T-helper 2 cell treated with Interferon-gamma antibody and Interleukin-4, amounts not matched to agents 5 μg/mL and 100 μg/mL, for 36 hours (primary cell): ENCODE results near the gene SNX21.

Experiments used
- DNase-seq: peaks from one replicate; pipeline ENCODE4 v3.0.0; 2021; ENCODE audit warnings: low spot score
- H3K27ac Mint-ChIP-seq: one replicate; pipeline ENCODE4 v1.8.0; 2021; ENCODE audit warnings: mild to moderate bottlenecking, mixed read lengths
- H3K27me3 Mint-ChIP-seq: one replicate; pipeline ENCODE4 v1.8.0; 2021; ENCODE audit warnings: low read depth, mixed read lengths
- H3K36me3 Mint-ChIP-seq: one replicate; pipeline ENCODE4 v1.8.0; 2021; ENCODE audit warnings: low read depth, mixed read lengths
- H3K4me1 Mint-ChIP-seq: one replicate; pipeline ENCODE4 v1.8.0; 2021; ENCODE audit warnings: low read depth, mixed read lengths
- H3K4me3 Mint-ChIP-seq: one replicate; pipeline ENCODE4 v1.8.0; 2022; ENCODE audit warnings: mild to moderate bottlenecking, moderate library complexity, mixed read lengths
- H3K9me3 Mint-ChIP-seq: one replicate; pipeline ENCODE4 v1.8.0; 2021; ENCODE audit warnings: mixed read lengths

The SNX21 gene

GRCh38 chr20:45850238-45850637 lies 16.6 kb downstream of the SNX21 start:
- Mint-ChIP-seq H3K27ac (no peak overlapping the region), H3K9me3 (no peaks in the 10 kb centered on the region), H3K4me1 (peaks cover 8% of the 10 kb centered on the region), H3K36me3 (peaks cover 28% of the 10 kb centered on the region), H3K27me3 (no peaks in the 10 kb centered on the region), H3K4me3 (no peak overlapping the region)
- no peak for DNase-seq

GRCh38 chr20:45850926-45851325 lies 17.3 kb downstream of the SNX21 start:
- Mint-ChIP-seq H3K9me3 (no peaks in the 10 kb centered on the region), H3K36me3 (peaks cover 28% of the 10 kb centered on the region), H3K4me1 (peaks cover 9% of the 10 kb centered on the region), H3K27ac (no peak overlapping the region), H3K4me3 (no peak overlapping the region), H3K27me3 (no peaks in the 10 kb centered on the region)
- DNase-seq, result no peak

DNA sequence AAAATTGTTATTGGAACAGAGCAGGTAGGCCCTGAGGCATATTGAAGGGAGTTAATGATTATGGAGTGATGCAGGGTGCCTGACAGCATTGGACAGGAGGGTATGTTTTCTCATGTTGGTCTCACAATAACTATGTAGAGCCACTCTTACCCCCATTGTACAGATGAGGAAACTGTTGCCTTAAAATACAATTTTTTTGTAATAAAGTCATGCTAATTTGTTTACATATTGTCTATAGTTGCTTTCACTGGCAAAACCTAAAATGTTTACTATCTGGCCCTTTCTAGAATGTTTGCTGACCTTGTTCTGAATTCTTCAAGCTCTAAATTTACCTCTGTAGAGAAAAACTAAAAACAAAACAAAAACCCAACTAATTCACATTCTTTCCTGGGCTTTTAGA lies 17.9 kb downstream of the SNX21 start:
- no peaks in the 10 kb centered on the region for H3K27me3 Mint-ChIP-seq
- H3K27ac Mint-ChIP-seq, result no peak overlapping the region
- H3K36me3 Mint-ChIP-seq, result peaks cover 28% of the 10 kb centered on the region

DNA sequence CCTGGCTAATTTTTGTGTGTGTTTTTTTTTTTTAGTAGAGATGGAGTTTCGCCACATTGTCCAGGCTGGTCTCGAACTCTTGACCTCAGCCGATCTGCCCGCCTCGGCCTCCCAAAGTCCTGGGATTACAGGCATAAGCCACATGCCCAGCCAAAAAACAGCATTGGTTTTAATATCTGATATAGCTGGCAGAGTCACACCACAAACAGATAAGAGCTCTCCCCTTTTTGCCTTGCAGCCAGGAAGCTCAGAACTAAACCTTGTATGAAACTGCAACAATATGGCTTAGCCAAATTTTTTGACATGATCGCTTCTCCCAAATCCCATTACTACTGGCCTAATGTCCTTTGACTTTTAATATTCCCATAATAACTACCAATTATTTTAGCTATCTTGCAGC lies 18.7 kb downstream of the SNX21 start:
- Mint-ChIP-seq H3K4me1 (peaks cover 11% of the 10 kb centered on the region), H3K9me3 (no peaks in the 10 kb centered on the region), H3K27me3 (no peaks in the 10 kb centered on the region), H3K36me3 (peaks cover 28% of the 10 kb centered on the region), H3K4me3 (no peak overlapping the region), H3K27ac (no peak overlapping the region)
- no peak for DNase-seq

More for the DNA sequence above, 17.9 kb downstream of the SNX21 start:
- Mint-ChIP-seq H3K4me3 (no peak overlapping the region), H3K9me3 (no peaks in the 10 kb centered on the region), H3K4me1 (peaks cover 10% of the 10 kb centered on the region)
- no peak for DNase-seq

DNA sequence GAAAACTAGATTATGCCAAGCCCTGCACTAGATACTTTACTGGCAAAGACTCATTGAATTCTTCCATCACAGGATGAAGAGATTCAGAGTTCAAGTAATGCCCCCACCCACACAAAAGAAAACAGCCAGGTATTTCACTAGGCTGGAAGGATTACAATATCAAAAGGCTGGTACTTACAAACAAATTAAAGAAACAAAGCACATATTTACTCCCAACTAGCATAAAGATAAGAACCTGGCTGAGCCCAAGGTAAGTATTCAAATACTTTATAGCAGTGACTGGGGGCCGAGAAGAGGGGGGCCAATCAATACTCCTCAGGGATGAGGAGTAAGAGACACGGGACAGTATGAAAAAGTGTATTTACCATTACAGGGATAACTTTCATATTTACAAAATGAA lies 19.9 kb downstream of the SNX21 start:
- Mint-ChIP-seq H3K9me3 (no peaks in the 10 kb centered on the region), H3K4me3 (no peak overlapping the region), H3K36me3 (peaks cover 28% of the 10 kb centered on the region), H3K27ac (no peak overlapping the region), H3K4me1 (peaks cover 21% of the 10 kb centered on the region), H3K27me3 (no peaks in the 10 kb centered on the region)
- DNase-seq, result no peak

DNA sequence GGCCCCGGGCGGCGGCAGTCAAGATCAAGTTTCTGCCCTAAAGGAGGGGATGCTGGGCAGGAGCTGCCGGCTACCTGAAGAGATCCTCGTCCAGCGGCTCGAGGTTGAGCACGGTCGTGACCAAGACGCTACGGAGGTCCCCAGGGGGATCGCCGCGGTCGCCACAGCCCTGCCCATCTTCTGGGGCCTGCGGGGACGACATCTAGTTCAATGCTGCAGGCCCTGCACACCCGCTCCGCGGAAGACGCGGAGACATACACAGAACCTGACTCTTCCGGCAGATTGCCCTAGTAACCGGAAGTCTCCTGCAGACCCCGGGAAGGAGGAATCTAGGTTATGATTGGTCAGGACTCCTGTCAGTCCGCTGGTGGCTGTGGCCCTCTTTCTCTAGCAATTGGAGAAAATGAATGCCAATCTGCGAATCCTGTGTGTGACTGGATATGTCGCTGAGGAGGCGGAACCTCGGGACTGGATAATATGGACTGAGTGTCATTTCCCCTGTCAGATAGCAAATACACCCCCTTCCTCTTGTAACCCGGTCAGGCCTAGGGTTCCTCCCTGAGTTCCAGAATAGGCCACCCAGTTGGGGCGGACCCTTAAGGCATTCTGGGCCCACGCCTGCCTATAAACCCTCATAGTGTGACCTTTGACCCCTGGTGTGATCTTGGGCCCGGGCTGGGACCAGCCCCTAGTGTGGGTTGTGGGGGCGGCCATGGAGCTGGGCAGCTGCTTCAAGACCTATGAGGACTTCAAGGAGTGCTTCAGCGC lies 23.7 kb downstream of the SNX21 start, which contains the start of the genes ACOT8 and ZSWIM3:
Gene ACOT8 (minus strand): TSS at position 279 of the 768 bp plus-strand sequence. CDS start 77 bp downstream, at position 202.
Gene ZSWIM3 (plus strand): TSS at position 501 of the 768 bp plus-strand sequence. CDS start 212 bp downstream, at position 713.
- Mint-ChIP-seq H3K4me3 (peak within 1 kb of the TSS; percentile 98), H3K9me3 (no peaks in the 10 kb centered on the region), H3K36me3 (peaks cover 11% of the 10 kb centered on the region), H3K27me3 (no peaks in the 10 kb centered on the region), H3K4me1 (peaks cover 37% of the 10 kb centered on the region), H3K27ac (peak within 1 kb of the TSS; percentile 99)
- peak; percentile 95 for DNase-seq

DNA sequence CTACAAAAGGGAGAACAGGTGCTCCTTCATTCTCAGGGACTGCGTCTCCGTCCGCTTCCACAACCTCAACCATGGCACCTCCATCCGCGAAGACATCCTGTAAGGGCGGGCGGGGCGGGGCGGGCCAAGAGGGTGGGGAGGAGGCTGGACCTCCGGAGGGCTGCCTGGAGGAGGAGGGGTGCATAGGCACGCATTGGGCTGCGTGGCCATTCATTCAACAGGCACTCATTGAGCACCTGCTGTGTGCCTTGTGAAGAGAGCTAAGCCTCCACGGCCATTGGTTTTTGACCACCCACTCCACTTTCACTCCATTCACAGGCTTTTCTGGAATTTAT lies 24.2 kb downstream of the SNX21 start:
- Mint-ChIP-seq H3K4me1 (peaks cover 36% of the 10 kb centered on the region), H3K36me3 (peaks cover 9% of the 10 kb centered on the region), H3K9me3 (no peaks in the 10 kb centered on the region), H3K27me3 (no peaks in the 10 kb centered on the region), H3K4me3 (peak overlapping the region; percentile 98), H3K27ac (peak overlapping the region; percentile 99)
- DNase-seq, result no peak

DNA sequence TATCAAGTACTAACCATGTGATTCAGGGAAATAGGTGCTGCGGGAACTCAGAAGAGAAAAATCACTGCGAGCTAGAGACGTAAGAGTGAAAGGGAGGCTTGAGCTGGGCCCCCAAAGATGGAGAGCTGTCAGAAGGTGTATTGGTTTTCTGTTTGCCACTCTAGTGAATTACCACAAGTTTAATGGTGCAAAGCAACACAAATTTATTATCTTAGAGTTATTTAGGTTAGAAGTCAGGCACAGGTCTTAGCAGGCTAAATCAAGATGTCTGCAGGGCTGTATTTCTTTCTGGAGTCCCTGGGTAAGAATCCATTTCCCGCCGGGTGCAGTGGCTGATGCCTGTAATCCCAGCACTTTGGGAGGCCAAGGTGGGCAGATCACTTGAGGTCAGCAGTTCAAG lies 26.3 kb downstream of the SNX21 start:
- H3K27me3 Mint-ChIP-seq, result no peaks in the 10 kb centered on the region
- no peak for DNase-seq
- no peaks in the 10 kb centered on the region for H3K9me3 Mint-ChIP-seq
- no peak overlapping the region for H3K27ac Mint-ChIP-seq
- H3K4me3 Mint-ChIP-seq, result no peak overlapping the region
- H3K4me1 Mint-ChIP-seq, result peaks cover 33% of the 10 kb centered on the region
- peaks cover 4% of the 10 kb centered on the region for H3K36me3 Mint-ChIP-seq

GRCh38 chr20:45860560-45861220 lies 27.1 kb downstream of the SNX21 start:
- peaks cover 4% of the 10 kb centered on the region for H3K36me3 Mint-ChIP-seq
- no peak overlapping the region for H3K27ac Mint-ChIP-seq
- no peaks in the 10 kb centered on the region for H3K27me3 Mint-ChIP-seq
- H3K4me3 Mint-ChIP-seq, result no peak overlapping the region
- DNase-seq, result no peak
- peaks cover 29% of the 10 kb centered on the region for H3K4me1 Mint-ChIP-seq
- H3K9me3 Mint-ChIP-seq, result no peaks in the 10 kb centered on the region

DNA sequence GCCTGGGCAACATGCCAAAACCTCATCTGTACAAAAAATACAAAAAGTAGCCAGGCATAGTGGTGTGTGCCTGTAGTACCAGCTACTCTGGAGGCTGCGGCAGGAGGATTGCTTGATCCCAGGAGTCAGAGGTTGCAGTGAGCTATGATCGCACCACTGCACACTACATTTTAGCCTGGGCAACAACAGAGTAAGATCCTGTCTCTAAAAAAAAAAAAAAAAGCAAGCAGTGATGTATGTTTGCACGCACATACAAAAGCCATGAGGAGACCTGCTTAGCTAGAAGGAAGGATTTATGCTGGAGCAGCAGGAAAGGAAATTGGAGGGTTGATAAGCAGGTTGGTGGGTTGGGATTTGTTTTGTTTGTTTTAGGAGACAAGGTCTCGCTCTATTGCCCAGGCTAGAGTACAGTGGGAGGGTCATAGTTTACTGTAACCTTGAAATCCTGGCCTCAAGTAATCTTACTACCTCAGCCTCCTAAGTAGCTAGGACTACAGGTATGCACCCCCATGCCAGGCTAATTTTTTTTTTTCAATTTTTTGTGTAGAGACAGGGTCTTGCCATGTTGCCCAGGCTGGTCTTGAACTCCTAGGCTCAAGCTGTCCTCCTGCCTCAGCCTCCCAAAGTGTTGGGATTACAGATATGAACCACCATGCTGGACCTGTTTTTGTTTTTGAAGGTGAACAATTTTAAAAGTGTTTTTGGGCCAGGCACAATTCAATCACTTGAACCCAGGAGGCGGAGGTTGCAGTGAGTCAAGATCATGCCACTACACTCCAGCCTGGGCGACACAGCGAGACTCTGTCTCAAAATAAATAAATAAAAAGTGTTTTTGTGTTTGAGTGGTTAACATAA lies 27.8 kb downstream of the SNX21 start:
- no peak for DNase-seq
- Mint-ChIP-seq H3K9me3 (no peaks in the 10 kb centered on the region), H3K4me3 (no peak overlapping the region), H3K27me3 (no peaks in the 10 kb centered on the region), H3K27ac (no peak overlapping the region), H3K4me1 (peaks cover 29% of the 10 kb centered on the region), H3K36me3 (peaks cover 4% of the 10 kb centered on the region)

DNA sequence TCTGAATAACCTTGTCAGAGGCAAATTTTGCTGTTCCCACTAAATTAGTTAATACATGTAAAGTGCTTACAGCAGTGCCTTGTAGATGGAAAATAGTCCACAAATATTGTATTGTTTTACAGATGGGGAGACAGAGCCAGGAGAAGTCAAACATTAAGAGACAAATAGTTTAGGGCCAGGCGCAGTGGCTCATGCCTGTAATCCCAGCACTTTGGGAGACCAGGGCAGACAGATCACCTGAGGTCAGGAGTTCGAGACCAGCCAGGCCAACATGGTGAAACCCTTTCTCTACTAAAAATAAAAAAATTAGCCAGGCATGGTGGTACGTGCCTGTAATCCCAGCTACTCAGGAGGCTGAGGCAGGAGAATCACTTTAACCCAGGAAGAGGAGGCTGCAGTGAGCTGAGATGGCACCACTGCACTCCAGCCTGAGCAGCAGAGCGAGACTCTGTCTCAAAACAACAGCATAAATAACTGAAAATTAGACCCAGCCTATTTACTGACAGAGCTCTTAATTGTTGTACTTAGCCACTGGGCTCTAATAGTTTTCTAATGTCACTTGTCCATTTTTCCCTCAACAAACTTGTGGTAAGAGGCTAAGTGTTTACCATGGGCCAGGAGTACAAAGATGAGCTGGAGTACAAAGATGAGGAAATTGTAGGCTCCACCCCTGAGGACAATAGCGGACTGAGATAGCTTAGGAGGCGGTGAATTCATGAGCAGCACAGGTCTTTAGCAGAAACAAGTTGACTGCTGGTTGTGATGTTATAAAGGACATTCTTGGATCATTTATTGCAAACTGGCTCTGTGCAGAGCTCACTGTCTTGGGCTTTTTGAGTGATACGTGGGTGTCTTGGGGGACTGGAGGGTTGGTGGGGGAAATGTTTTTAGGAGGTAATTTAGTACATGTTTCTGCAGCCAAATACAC lies 30.2 kb downstream of the SNX21 start:
- Mint-ChIP-seq H3K9me3 (no peaks in the 10 kb centered on the region), H3K27me3 (no peaks in the 10 kb centered on the region), H3K36me3 (peaks cover 4% of the 10 kb centered on the region), H3K4me3 (no peak overlapping the region), H3K4me1 (peaks cover 14% of the 10 kb centered on the region), H3K27ac (no peak overlapping the region)
- DNase-seq, result no peak

DNA sequence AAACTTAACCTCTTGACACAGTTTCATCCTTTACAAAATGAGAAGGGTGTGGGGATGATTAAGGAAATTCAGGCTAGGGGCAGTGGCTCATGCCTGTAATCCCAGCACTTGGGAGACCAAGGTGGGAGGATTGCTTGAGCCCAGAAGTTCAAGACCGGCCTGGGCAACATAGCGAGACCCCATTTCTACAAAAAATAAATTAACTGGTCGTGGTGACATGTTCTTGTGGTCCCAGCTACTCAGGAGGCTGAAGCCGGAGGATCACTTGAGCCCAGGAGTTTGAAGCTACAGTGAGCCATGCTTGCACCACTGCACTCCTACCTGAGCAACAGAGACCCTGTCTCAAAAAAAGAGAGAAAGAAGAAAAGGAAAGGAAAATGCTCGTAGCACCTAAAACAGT lies 32.9 kb downstream of the SNX21 start:
- Mint-ChIP-seq H3K27ac (no peak overlapping the region), H3K9me3 (no peaks in the 10 kb centered on the region), H3K36me3 (peaks cover 4% of the 10 kb centered on the region), H3K4me3 (no peak overlapping the region), H3K27me3 (no peaks in the 10 kb centered on the region), H3K4me1 (no peaks in the 10 kb centered on the region)
- DNase-seq, result no peak

DNA sequence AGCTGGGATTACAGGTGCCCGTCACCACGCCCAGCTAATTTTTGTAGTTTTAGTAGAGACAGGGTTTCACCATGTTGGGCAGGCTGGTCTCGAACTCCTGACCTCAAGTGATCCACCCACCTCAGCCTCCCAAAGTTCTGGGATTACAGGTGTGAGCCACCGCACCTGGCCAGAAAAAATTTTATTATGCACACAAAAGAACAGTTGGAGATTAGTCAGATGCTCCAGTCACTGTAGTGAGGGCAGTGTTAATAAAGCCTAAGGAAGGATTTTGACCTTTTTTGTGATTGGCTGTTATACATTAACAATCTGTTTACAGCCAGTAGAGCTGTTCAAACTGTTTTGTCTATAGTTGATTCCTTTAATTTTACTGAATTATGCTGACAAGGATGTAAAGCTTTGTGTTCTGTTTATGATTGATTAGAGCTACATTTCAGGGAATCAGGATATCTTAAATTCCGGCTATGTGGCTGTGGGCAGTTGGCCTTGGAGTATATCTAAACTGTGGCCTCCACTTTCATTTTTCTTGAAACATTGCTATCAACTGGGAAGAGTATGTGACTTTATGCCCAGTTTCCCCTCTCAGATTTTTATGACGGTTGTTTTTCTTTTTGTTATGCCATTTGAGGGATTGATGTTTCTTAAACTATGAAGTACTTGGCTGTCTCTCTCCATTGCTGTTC lies 33.7 kb downstream of the SNX21 start:
- no peaks in the 10 kb centered on the region for H3K27me3 Mint-ChIP-seq
- DNase-seq, result no peak
- H3K27ac Mint-ChIP-seq, result no peak overlapping the region
- H3K9me3 Mint-ChIP-seq, result no peaks in the 10 kb centered on the region
- peaks cover under 1% of the 10 kb centered on the region for H3K4me1 Mint-ChIP-seq
- no peak overlapping the region for H3K4me3 Mint-ChIP-seq
- peaks cover 5% of the 10 kb centered on the region for H3K36me3 Mint-ChIP-seq
